Hindlimb muscle (tissue), 1 donor: ENCODE results near the gene PLPP3. TPM values are rescaled to one million over a fixed set of nuclear protein-coding genes. Genes with fewer than 3 reads are reported as not detected.
"Not testable (repeated sequence)": the region's sequence is repeated elsewhere in the genome, so short reads cannot be mapped to it uniquely, and the experiment has no call there.

Experiments used
- DNase-seq: peaks from one replicate; pipeline ENCODE4 v3.0.0-alpha.2; 2013
- polyA plus RNA-seq: library from polyadenylated mRNA; unstranded; fragments of 120-200 nt; gene quantifications from one replicate; pipeline ENCODE4 v1.2.1, GENCODE V29; 2013; ENCODE audit not compliant: insufficient read length

PLPP3 gene
- 127 TPM for polyA plus RNA-seq

GRCh38 chr1:56578963-56579875, at the start of gene PLPP3:
Gene PLPP3 (minus strand): TSS chr1:56579563. CDS start chr1:56579016, 547 bp downstream.
- DNase-seq = peak; percentile 94

GRCh38 chr1:56627636-56628039, 48.3 kb upstream of the PLPP3 start:
- DNase-seq = no peak

DNA sequence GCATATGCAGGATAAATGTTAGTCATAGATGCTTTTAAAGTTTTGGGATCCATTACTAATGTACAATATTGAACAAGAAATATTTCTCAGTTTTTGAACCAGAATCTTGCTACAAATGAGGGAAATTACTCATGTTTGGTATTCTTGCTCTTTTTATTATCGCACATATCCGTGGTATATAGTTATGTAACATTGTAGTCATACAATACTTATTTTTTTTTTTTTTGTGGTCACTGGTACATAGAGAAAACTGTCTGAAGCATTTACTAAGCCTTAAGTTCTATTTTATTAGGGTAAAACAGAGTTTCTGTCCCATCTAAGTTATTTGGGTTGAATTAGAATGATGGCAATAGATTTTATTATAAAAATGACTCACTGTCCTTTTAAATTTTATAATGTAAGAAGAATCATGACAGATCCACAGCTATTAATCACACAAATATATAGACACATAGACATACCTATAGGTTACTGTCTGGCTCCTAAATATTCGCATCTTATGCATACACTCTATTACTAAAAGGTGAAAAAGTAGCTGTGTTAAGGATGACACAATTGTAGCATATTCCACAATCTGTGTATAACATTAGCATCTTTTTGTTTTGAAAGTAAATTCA, 47.8 kb upstream of the PLPP3 start:
- DNase-seq = no peak

GRCh38 chr1:56626546-56626945, 47.2 kb upstream of the PLPP3 start:
- no peak for DNase-seq

GRCh38 chr1:56625819-56626440, 46.6 kb upstream of the PLPP3 start:
- DNase-seq = no peak

GRCh38 chr1:56617141-56617540, 37.8 kb upstream of the PLPP3 start:
- DNase-seq = no peak

DNA sequence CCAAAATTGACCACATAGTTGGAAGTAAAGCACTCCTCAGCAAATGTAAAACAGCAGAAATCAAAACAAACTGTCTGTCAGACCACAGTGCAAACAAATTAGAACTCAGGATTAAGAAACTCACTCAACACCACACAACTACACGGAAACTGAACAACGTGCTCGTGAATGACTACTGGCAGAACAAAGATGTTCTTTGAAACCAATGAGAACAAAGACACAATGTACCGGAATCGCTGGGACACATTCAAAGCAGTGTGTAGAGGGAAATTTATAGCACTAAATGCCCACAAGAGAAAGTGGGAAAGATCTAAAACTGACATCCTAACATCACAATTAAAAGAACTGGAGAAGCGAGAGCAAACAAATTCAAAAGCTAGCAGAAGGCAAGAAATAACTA, 31.4 kb upstream of the PLPP3 start:
- not testable (repeated sequence) for DNase-seq

- DNase-seq = not testable (repeated sequence)
These were observed 30.7 kb upstream of the PLPP3 start for GRCh38 chr1:56610097-56610496.

DNA sequence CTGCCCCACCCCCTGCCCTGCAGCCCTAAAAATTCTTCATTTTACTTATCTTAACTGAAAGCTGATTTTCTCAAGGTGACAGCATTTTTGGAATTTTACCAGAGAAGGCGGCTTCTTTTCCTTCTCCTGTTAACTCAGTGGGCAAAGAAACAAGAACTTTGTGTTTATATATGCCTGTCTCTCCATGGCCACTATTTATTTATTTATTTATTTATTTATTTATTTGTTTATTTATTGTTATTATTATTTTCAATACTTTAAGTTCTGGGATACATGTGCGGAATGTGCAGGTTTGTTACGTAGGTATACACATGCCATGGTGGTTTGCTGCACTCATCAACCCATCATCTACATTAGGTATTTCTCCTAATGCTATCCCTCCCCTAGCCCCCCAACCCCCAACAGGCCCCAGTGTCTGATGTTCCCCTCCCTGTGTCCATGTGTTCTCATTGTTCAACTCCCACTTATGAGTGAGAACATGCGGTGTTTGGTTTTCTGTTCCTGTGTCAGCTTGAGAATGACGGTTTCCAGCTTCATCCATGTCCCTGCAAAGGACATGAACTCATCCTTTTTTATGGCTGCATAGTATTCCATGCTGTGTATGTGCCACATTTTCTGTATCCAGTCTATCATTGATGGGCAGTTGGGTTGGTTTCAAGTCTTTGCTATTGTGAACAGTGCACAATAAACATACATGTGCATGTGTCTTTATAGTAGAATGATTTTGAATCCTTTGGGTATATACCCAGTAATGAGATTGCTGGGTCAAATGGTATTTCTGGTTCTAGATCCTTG, 16.2 kb upstream of the PLPP3 start:
- DNase-seq = not testable (repeated sequence)

DNA sequence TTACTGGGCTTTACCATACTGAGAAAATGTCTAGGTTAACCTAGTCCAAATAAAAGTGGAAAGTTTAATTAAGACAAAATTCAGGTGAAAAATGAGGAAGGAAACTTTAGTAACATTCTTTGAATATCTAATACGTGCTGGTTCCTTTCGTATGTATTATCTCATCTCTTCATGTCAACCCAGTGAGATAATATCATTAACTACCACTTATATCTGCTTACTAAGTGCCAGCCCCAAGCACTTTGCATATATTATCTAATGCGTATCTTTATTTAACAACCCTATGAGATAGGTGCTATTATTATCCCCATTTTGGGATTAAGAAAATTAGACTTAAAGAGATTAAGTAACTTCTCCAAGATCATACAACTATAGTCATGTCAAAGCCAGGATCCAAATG, 12.5 kb upstream of the PLPP3 start:
- no peak for DNase-seq

DNA sequence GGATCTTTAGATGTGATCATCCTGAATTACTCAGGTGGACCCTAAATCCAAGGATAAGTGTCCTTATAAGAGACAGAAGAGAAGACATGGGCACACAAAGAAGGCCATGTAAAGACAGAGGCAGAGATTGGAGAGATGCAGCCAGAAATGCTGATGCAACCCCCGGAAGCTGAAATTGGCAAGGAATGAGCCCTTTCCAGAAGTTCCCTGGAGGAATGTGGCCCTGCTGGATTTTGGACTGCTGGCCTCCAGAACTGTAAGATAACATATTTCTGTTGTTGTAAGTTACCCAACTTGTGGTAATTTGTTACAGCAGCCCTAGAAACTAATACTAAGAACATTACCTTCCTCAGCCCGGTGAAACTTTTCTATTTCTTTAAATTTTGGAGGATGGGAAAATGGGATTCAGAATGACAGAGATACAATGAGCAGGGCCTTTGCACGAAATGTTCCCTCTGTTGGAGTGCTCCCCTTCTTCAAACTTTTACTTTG, 11.2 kb upstream of the PLPP3 start:
- DNase-seq = no peak

- no peak for DNase-seq
These were observed 10.0 kb upstream of the PLPP3 start for GRCh38 chr1:56589369-56589768.

GRCh38 chr1:56586502-56586901, 7.1 kb upstream of the PLPP3 start:
- DNase-seq = no peak

DNA sequence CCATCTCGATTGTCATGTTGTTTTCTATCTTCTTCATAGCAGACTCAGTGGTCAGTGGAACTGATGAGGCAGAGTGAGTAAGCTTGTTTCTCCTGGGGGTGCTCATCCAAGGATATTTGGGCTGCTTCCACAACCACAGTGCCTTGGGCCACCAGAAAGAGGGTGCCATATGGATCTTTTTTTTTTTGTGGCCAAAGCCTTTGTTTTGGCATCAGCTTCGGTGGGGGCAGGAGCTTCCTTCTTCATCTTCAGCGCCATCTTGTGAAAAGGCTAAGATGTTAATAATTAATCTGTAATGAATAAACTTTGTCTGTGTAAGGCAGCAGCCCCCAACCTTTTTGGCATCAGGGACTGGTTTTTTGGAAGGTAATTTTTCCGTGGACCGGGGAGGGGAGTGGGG, 6.6 kb upstream of the PLPP3 start:
- DNase-seq = no peak

DNA sequence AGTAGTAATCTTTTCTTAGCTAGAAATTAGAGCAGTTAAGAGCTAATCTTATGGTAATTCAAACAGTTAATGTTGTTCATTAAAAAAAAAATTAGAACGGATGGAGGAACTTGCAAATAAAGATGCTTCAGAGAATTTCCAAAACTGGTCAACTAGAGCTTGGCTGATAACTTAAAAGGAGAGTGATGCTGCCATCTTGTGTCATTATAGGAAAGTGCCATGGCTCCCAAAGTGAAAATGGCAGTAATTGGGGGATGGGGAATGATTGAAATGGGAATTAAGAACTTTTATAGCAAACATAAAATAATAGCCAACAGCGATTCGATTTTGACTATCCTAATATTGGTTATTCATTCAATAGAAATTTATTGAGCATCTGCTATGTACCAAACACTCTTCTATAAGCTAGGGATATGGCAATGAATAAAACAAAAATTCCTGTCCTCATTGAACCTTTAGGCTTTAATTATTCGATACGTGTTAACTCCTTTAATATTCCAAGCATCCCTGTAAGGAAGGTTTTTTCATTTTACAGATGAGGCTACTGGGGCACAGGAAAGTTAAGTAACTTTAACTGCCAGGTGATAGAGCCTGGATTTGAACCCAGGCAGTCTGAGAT, 5.7 kb upstream of the PLPP3 start:
- DNase-seq = peak; percentile 61

- no peak for DNase-seq
These were observed 4.7 kb upstream of the PLPP3 start for GRCh38 chr1:56583957-56584468.

DNA sequence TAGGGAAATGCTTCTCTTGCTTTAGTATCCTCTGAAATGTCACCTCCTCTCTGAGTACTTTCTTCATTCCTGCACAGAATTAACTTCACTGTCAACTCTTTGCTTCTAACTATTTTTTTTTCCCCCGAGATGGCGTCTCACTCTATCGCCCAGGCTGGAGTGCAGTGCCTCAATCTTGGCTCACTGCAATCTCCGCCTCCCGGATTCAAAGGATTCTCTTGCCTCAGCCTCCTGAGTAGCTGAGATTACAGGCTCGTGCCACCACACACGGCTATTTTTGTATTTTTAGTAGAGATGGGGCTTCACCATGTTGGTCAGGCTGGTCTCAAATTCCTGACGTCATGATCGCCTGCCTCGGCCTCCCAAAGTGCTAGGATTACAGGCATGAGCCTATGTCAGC, 1.4 kb upstream of the PLPP3 start:
- no peak for DNase-seq

- DNase-seq = no peak
These were observed 1.0 kb downstream of the PLPP3 start for GRCh38 chr1:56578138-56578962.

- DNase-seq = peak; percentile 76
These were observed 1.8 kb downstream of the PLPP3 start for GRCh38 chr1:56577406-56578137.

- peak; percentile 54 for DNase-seq
These were observed 2.4 kb downstream of the PLPP3 start for GRCh38 chr1:56576880-56577405.
